Right forelimb (tissue), 1 donor: Measurements from ENCODE around the gene MIPEP.

Experiments used
- DNase-seq: peaks from one replicate; pipeline ENCODE4 v3.0.0-alpha.2; 2018

MIPEP gene

DNA sequence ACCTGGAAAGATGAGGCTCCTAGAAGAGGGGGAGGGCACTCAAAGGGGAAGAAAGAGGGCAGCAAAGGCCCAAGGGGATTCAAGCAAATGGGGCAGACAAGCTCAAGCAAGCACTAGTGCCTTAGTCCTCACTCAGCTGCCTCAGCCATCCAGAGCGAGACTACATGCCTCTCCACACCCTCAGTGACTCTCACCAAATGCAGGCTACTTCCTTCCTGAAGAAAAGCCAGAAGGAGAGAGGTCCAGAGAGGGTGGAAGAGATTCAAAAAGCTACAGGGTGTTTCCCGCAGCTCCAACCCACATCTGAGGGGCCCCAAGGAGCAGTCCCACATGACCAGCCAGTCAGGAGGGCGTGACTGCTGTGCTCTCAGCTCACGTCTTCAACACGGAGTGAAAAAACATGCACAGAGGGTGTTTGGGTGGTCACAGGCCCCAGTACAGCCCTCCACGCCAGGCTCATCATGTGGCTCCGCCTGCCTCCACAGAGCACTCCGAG is 40.5 kb downstream of the MIPEP start:
- no peak for DNase-seq

DNA sequence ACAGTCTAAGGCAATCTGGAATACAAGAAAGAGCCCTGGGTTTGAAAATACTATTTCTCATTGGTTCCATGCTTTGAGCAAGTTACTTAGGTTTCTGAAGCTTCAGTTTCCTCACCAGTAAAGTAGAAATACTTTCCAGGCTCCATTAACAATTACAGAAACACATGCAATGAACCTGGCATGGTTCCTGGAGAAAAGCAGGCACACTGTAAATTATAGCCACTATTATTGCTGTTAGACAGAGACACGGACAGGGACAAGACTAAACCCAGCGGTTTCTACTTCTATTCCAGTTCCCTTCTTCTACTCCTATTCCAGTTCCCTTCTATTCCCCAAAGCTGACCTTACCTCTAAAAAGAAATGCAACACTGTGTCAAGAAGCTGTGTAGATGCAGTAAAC is 41.2 kb downstream of the MIPEP start:
- no peak for DNase-seq

- no peak for DNase-seq
These were observed 41.7 kb downstream of the MIPEP start for GRCh38 chr13:23847497-23847896.

GRCh38 chr13:23845105-23845725 is 44.0 kb downstream of the MIPEP start:
- no peak for DNase-seq

- no peak for DNase-seq
These were observed 45.1 kb downstream of the MIPEP start for GRCh38 chr13:23844132-23844531.

- no peak for DNase-seq
These were observed 45.8 kb downstream of the MIPEP start for GRCh38 chr13:23843436-23843835.

GRCh38 chr13:23842406-23842805 is 46.8 kb downstream of the MIPEP start:
- no peak for DNase-seq

GRCh38 chr13:23833733-23834611 is 55.2 kb downstream of the MIPEP start:
- DNase-seq: no peak

- DNase-seq: no peak
These were observed 60.3 kb downstream of the MIPEP start for GRCh38 chr13:23828866-23829265.

- DNase-seq: no peak
These were observed 61.1 kb downstream of the MIPEP start for GRCh38 chr13:23828086-23828485.

DNA sequence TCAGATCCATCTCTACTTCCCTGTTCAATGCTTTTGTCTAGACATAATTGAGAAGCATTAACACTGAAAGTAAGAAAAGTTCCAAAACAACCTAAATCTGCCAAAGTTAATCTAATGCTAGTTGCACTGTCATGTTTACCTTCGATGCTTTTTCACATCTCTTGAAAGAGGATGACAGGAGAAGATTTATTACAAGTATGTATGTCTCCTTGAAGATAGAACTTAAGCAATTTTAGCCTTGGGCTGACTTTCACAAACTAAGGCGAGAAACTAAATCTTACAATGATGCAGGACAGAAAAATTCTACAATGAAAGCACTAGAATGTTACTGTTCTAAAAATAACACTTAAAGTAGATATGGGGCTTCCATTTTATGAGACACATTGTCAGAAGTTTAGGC is 64.0 kb downstream of the MIPEP start:
- no peak for DNase-seq

GRCh38 chr13:23824371-23824770 is 64.8 kb downstream of the MIPEP start:
- DNase-seq: no peak

DNA sequence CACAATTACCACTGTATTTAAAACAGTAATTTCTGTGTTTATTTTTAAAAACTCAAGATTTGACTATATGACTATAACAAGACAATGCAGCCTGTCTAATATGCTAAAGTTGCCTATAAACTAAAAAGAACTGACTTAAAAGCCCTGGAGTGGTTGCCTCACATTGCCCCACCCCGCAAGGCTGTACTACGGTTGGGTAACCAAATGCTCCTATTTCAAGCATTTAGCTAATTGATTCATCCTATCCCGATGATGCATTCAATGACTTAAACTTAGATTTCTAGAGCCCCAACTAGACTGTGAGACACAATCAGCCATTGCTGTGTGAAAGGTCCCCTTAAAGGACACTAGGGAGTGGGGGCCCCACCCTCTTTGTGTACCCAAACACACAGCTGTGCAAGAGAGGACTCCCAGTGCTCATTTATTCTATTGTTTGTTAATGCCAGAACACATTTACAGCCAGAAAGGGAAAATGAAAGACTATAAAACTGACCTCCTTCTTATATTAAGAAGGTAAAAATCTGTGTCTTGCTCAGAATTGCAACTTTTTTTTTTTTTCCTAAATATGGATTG is 66.9 kb downstream of the MIPEP start:
- DNase-seq: no peak

DNA sequence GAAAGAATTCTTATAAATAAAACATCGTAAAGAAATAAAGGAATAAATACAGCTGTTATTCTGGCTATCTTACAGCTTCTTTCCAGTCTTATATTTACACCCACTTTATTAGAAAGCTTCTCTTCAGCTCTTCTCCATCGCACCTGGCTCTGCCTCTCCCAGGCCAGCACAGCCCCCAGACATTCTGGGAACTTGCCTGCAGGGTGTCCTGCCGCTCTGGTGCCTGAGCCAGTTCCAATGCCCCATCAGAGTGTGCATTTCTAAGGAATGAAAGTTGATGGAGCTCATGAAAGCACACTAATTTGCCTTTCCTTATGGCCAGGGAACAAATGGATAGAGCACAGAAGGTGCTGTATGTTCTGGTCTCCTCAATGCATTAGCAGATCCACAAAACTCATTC is 68.7 kb downstream of the MIPEP start:
- no peak for DNase-seq

GRCh38 chr13:23817830-23818229 is 71.4 kb downstream of the MIPEP start:
- DNase-seq: no peak

GRCh38 chr13:23817136-23817535 is 72.1 kb downstream of the MIPEP start:
- DNase-seq: no peak

DNA sequence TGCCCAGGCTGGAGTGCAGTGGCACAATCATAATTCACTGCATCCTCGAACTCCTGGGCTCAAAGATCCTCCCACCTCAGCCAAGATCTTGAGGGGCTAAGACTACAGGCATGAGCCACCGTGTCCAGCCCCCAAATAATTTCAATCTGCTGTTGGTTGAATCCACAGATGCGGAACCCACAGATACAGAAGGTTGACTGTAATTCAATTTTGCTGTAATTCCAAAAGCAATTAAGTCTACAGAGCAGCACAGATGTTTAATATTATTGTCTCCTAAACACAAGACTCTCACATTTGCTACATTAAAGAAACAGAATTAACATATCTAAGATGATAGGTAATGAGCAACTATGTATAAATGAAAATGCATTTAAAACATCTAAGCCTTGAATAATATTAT is 75.6 kb downstream of the MIPEP start:
- no peak for DNase-seq

- DNase-seq: no peak
These were observed 77.7 kb downstream of the MIPEP start for GRCh38 chr13:23811366-23812062.

GRCh38 chr13:23810685-23811240 is 78.4 kb downstream of the MIPEP start:
- DNase-seq: no peak

DNA sequence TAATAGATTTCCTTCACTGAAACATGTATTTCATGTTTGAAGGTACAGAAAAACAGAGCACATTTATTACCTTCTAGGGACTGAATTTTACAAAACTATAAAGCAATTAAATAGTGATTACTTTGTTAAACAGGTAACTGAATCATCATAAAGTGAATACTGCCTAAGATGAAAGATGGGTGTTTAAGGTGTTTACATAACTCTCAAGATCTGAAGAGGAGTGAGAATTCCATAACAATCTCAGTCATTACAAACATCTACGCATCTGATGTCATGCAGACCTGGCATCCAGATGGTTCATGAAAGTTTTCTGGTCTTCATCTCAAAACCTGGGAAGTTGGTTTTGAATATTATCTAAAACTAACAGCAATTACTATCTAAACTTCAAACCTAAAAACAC is 80.4 kb downstream of the MIPEP start:
- DNase-seq: no peak

- no peak for DNase-seq
These were observed 82.2 kb downstream of the MIPEP start for GRCh38 chr13:23806874-23807526.

- no peak for DNase-seq
These were observed 83.4 kb downstream of the MIPEP start for GRCh38 chr13:23805821-23806220.
